Activated CD8-positive, alpha-beta memory T cell treated with anti-CD3 and anti-CD28 coated beads, Interleukin-2, amount 50 U/mL, for 24 hours (primary cell): ENCODE results near the gene TSKS.
"Not testable (repeated sequence)": the region's sequence is repeated elsewhere in the genome, so short reads cannot be mapped to it uniquely, and the experiment has no call there.

Experiments used
- DNase-seq: peaks from one replicate; pipeline ENCODE4 v3.0.0-alpha.2; 2020; ENCODE audit errors: extremely low read depth

The TSKS gene

DNA sequence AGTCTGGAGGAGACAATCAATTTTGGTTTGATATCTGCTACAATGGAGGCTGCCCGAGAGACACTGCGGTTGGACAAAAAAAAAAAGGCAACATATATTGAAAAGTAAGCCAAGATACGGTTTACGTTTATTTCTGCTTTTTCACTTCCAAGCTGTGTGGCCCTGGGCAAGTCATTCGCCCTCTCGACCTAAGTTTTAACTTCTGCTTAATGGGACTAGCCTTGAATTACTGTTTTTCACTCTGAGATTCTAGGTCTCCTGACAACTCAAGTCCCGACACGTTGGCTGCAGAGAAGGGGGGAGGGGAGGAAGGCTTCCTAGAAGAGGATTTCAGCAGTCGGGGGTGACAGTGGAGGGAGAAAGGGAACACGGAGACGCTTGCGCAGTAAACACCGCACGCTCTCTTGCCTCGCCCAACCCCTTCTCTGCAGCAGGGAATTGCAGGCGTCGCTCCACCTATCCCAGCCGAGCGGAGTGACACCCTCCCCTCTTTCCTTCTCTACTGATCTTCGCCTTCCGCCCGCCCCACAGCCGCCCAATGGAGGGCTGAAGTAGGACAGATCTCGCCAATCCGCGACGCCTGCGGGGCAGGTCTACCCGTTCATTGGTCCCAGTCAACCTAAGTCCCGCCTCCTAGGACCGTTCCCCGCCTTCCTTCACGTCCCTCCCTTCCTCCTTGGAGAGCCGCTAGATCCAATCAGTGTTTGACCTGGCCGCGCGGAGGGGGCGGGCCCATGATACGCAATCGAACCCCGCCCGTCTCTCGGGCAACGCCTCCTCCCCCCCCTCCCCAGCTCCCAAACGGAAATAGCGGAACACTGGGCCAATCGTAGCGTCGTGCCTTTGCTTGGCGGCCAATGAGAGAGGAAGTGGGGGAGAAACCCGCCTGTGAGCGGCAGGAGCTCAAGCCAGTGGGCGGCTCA lies 3.2 kb upstream of the TSKS start:
- peak; percentile 98 for DNase-seq

- no peak for DNase-seq
Observed at GRCh38 chr19:49764341-49764740, 1.2 kb upstream of the TSKS start.

- no peak for DNase-seq
Observed at GRCh38 chr19:49761625-49762311, 1.3 kb downstream of the TSKS start.

GRCh38 chr19:49761249-49761624 lies 1.9 kb downstream of the TSKS start:
- DNase-seq, result no peak

DNA sequence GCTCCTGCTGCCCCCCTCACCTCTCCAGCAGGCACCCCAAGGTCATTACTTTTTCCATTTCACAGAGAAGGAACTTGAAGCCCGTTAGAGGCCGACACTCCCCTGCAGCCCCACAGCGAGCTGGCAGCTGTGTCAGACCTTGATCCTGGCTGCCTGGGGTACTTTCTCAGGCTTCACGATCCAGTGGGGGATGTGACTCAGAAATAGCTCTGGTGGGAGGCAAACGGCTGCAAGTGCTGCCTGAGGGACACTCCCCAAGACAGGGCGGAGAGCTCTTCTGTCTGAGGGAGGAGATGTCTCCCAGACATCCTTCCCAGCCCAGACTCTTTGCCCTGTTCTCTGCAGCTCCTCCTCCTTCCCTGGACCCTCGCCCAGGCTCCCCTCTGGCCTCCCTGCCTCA lies 4.8 kb downstream of the TSKS start:
- no peak for DNase-seq

DNA sequence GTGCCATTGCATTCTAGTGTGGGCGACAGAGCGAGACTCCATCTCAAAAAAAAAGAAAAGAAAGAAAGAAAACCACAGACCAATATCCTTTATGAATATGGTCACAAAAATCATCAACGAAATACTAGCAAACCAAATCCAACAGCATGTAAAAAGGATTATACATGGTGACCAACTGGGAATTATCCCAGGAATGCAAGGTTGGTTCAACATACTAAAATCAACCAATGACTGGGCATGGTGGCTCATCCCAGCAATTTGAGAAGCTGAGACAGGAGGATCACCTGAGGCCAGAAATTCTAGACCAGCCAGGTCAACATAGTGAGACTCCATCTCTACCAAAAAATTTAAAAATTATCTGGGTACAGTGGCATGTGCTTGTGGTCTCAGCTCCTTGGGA lies 7.2 kb downstream of the TSKS start:
- DNase-seq, result no peak

- DNase-seq, result no peak
Observed at GRCh38 chr19:49752701-49753100, 10.4 kb downstream of the TSKS start.

DNA sequence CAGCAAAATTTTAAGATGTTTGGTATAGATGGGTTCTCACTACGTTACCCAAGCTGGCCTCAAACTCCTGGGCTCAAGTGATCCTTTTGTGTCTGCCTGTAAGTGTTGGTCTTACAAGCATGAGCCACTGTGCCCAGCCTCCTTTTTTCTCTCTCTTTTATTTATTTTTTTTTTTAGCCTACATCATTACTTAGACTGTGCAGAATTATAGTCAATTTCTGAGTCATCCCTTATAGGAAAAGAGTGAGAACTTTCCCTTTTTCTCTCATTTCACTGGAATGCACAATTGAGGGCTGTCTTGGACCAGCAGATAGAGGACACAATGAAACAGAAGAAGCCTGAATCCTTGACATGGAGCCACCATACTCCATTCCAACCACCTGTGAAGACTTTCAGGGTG lies 13.3 kb downstream of the TSKS start:
- no peak for DNase-seq

GRCh38 chr19:49749055-49749716 lies 13.9 kb downstream of the TSKS start:
- no peak for DNase-seq

DNA sequence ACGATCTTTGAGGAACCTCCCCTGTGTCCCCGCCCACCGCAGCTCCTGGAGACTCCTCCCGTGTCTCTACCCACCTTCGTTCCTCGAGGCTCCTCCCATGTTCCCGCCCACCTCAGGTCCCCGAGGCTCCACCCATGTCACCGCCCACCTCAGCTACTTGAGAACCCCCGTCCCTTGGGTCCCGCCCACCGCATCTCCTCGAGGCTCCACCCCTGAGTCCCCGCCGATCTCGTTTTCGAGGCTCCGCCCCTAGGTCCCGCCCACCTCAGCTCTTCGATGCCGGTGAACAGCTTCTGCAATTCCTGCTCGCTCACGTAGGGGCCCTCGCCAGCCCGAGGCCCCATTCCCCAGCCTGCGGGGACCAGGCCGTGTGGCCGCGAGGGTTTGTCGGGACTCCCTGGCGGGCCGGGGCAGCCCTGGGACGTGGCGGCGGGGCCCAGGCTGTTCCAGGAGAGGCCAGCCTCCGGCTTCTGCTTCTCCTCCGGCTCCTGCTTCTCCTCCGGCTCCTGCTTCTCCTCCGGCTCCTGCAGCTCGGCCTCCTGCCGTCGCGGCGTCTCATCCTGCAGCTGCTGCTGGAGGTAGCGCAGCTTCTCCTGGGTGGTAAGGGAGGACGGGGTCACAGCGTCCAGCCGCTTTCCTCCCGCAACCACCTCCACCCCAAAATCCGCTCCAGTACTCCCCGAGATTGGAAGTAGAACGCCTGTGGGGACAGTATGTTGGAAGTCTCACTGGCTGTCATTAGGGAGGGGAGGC lies 16.7 kb downstream of the TSKS start:
- peak; percentile 12 for DNase-seq

DNA sequence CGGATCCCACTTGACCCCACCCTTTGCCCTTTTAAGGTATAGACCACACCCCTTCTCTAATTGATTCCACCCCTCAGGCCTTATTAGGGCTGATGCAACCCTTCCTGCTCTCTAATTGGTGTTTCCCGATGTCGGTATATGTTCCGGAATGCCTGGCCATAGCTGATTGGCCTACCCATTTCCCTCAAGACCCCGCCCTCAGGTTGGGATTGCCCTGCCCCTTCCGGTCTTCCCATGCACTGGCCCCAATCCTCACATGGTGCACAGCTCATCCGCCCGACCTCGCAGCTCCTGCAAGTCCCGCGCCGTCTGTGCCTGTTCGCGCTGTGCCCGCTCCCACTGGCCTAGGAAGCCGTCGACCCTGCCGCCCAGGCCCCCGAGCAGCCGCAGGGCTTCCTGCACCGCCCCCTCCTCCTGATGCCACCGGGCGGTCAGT lies 18.1 kb downstream of the TSKS start:
- no peak for DNase-seq

DNA sequence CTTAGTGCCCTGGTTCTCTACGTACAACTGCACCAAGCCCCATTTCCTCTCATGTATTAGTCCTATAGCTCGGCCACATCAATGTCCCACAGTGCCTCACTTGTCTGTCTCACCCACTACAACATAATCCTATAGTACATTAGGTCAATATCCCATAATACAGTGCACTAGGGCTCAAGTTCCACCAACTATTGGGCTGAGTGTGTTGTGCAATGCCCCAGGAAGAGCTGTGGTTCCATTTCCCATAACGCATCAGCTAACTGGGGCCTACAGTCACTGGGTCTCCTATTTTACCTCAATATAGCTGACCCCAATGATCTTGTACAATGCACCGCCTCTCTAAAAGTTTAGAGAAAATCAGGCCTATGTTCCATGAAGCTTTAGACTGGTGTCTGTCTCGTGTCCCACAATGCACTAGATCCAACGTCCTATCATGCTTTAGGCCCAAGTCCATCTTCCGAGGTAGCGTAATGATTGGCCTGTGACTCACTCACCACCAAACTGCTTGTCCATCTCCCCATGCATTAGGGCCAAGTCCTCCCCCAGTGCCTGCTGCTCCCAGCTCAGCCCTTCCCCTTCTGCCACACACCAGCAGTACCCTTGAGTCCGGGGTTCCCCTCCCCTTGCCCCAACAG lies 21.8 kb downstream of the TSKS start:
- DNase-seq, result no peak

DNA sequence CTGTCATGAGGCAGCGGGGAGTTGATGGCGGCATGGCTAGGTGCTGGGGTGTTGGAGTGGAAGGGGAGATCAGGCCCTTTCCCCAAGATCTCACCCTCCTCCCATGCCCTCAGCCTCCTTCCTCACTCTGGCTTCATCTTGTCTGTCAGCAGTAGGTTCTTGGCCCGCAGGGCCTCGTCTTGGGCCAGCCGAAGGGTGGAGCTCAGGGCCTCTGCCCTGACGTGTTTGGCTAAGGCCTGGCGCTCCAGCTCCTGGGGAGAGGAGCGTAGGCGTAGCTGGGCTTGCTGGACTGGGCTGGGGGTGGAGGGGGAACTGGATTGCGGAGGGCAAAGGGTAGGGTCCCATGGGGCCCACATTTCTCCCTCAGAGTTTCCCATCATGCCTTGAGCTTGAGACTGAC lies 23.2 kb downstream of the TSKS start:
- no peak for DNase-seq

DNA sequence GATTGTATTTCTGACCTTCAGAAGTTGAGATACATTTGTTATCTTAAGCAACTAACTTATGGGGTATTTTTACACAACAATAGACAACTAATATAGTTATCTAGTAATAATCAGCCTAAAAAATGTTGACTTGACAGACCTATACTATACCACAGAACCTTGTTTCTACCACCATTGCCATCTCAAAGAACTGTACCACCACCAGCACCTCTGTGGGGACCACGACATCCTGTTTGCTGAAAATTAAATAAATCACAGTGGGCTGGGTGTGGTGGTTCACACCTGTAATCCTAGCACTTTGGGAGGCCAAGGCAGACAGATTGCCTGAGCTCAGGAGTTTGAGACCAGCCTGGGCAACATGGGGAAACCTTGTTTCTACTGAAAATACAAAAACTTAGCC lies 24.0 kb downstream of the TSKS start:
- DNase-seq, result no peak

DNA sequence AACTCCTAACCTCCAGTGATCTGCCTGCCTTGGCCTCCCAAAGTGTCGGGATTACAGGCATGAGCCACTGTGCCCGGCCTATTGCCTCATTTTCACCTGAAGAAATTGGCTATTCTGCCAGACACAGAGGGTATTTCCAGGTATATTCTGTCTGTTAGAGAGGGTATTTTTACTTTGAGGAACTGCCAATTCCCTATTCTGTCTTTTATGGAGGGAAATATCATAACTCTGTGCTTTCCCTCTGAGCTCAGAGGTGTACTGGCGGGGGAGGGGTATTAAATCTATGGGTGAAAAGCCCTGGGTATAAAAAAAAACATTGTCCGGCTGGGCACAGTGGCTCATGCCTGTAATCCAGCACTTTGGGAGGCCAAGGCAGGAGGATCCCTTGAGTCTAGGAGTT lies 24.8 kb downstream of the TSKS start:
- DNase-seq, result no peak

- no peak for DNase-seq
Observed at GRCh38 chr19:49730166-49730565, 32.9 kb downstream of the TSKS start.

DNA sequence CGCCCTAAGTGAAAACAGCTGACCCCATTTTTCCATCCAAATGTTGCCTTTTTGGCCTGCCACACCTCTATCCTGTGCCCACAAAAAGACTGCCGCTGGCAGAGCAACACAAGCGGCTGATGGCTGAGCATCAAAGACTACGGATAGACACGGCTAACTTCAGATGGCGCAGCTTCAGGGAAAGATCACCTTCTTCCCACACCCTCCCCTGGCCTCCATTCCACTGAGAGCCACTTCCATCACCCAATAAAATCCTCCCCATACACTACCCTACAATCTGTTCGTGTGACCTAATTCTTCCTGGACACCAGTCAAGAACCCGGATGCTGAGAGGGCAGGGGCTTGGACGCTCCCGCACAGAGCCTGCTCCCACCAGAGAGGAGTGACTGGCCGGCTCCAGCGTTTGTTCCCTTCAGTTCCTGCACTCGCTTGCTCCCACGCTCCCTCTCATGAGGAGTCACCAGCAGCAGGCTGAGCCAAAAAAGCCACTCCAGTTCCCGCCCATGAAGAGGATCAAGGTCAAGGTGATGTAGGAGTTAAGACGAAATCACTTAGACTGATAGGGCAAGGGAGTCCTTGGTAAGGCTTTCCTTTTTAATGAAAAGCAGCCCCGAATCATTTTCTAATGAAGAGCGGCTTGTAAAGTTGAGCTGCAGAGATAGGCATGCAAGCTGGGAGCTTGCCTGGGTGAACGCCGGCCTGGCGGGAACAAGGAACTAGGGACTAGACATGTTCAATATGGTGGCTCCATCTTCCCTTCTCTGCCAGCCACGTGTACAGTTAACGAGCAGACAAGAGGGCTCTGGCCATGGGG lies 35.7 kb downstream of the TSKS start:
- DNase-seq, result no peak

GRCh38 chr19:49719420-49719819 lies 43.7 kb downstream of the TSKS start:
- DNase-seq, result not testable (repeated sequence)

- no peak for DNase-seq
Observed at GRCh38 chr19:49718991-49719390, 44.1 kb downstream of the TSKS start.

DNA sequence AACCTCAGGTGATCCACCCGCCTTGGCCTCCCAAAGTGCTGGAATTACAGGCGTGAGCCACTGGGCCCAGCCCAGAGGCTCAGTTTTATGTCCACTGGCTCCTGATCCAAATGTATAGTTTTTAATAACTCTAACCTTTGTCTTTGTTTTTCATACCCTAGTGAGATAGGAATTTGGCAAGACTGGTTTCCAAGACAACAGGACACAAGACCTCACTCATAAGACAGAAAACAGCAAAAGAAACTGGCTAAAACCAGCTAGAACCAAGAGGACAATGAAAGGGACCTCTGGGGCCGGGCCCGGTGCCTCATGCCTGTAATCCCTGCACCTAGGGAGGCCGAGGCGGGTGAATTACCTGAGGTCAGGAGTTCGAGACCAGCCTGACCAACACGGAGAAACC lies 44.6 kb downstream of the TSKS start:
- DNase-seq, result no peak

DNA sequence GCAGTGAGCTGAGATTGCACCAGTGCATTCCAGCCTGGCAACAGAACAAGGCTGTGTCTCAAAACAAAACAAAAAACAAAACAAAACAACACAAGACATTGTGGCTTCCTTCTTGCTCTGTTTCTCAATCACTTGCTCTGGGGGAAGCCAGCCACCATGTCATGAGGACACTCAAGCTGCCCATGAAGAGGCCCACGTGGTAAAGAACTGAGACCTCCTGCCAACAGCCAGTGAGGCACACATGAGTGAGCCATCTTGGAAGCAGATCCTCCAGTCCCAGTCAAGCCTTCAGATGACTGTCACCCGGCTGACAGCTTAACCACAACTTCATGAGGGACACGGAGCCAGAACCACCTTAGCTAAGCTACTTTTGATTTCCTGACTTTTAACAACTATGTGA lies 47.0 kb downstream of the TSKS start:
- DNase-seq, result no peak
